ACC112 (cell line): Measurements from ENCODE around the gene NR5A2.

Experiments
- H2AFZ ChIP-seq: fragments of 200-600 bp; sonication (generic); one replicate; pipeline ENCODE4 v1.6.0; 2017; ENCODE audit warnings: antibody characterized with exemption, low read length; ENCODE audit not compliant: unreplicated experiment
- H3K27ac ChIP-seq: fragments of 200-600 bp; sonication (generic); 2 replicates; pipeline ENCODE4 v1.5.1; 2014; ENCODE audit warnings: low read depth, mild to moderate bottlenecking, antibody characterized with exemption, low read length, moderate library complexity
- H3K27me3 ChIP-seq: fragments of 200-600 bp; sonication (generic); 2 replicates; pipeline ENCODE4 v1.6.1; 2014; ENCODE audit warnings: mild to moderate bottlenecking, antibody characterized with exemption, low read length, moderate library complexity, mixed read lengths; ENCODE audit not compliant: insufficient read depth
- H3K36me3 ChIP-seq: fragments of 200-600 bp; sonication (generic); 2 replicates; pipeline ENCODE4 v1.6.1; 2016; ENCODE audit warnings: mild to moderate bottlenecking, antibody characterized with exemption, low read length, moderate library complexity, mixed read lengths; ENCODE audit not compliant: insufficient read depth
- H3K4me1 ChIP-seq: fragments of 200-600 bp; sonication (generic); one replicate; pipeline ENCODE4 v1.6.1; 2016; ENCODE audit warnings: low read length, mixed read lengths; ENCODE audit not compliant: insufficient read depth, unreplicated experiment, control insufficient read depth
- H3K4me3 ChIP-seq: fragments of 200-600 bp; sonication (generic); 2 replicates; pipeline ENCODE4 v1.5.1; 2014; ENCODE audit warnings: mild to moderate bottlenecking, low read depth, low read length
- H3K79me2 ChIP-seq: fragments of 200-600 bp; sonication (generic); one replicate; pipeline ENCODE4 v1.6.0; 2016; ENCODE audit warnings: low read length; ENCODE audit not compliant: control insufficient read depth, unreplicated experiment, insufficient read depth

The NR5A2 gene

GRCh38 chr1:200165493-200166220 is 138.1 kb downstream of the NR5A2 start:
- Histone ChIP-seq H3K36me3 (no peaks in the 10 kb centered on the region), H3K79me2 (no peaks in the 10 kb centered on the region), H3K4me1 (no peaks in the 10 kb centered on the region), H3K27me3 (no peaks in the 10 kb centered on the region), H3K4me3 (no peak overlapping the region), H3K27ac (no peak overlapping the region), H2AFZ (no peak overlapping the region)

- H3K27me3 ChIP-seq, result no peaks in the 10 kb centered on the region
- H3K79me2 ChIP-seq, result no peaks in the 10 kb centered on the region
- peaks cover 3% of the 10 kb centered on the region for H3K4me1 ChIP-seq
- H3K36me3 ChIP-seq, result no peaks in the 10 kb centered on the region
- no peak overlapping the region for H3K27ac ChIP-seq
- no peak overlapping the region for H3K4me3 ChIP-seq
- H2AFZ ChIP-seq, result no peak overlapping the region
Measured at GRCh38 chr1:200166411-200166810, 138.9 kb downstream of the NR5A2 start.

DNA sequence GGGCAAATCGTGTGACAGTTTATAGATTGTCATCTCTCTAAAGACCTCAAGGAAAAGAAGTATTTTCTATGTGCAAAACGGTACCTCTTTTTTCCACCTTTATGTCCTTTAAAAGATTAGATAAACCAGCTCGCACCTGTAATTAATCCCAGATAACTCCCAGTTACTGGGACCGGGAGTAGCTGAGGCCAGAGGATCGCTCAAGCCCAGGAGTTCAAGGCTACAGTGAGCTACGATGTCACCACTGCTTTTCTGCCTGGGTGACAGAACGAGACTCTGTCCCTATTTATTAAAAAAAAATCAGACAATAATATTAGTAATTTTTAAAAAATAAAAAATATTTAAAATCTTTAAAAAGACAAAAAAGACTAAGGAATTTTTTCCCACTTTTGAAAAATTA is 141.4 kb downstream of the NR5A2 start:
- no peaks in the 10 kb centered on the region for H3K27me3 ChIP-seq
- no peaks in the 10 kb centered on the region for H3K79me2 ChIP-seq
- H3K4me3 ChIP-seq, result no peak overlapping the region
- H3K27ac ChIP-seq, result no peak overlapping the region
- peaks cover 22% of the 10 kb centered on the region for H3K4me1 ChIP-seq
- H2AFZ ChIP-seq, result no peak overlapping the region
- H3K36me3 ChIP-seq, result no peaks in the 10 kb centered on the region

GRCh38 chr1:200172311-200172710 is 144.8 kb downstream of the NR5A2 start:
- Histone ChIP-seq H3K4me3 (peak overlapping the region; percentile 9; the same call in 1 of the 2 replicates), H3K36me3 (no peaks in the 10 kb centered on the region), H3K4me1 (peaks cover 22% of the 10 kb centered on the region), H3K79me2 (no peaks in the 10 kb centered on the region), H3K27me3 (no peaks in the 10 kb centered on the region), H2AFZ (peak overlapping the region; percentile 16), H3K27ac (0 out of 2 replicates have a peak overlapping the region, but pooled peaks have one; percentile 19)

- Histone ChIP-seq H3K79me2 (no peaks in the 10 kb centered on the region), H3K36me3 (no peaks in the 10 kb centered on the region), H3K27ac (peak overlapping the region; percentile 19; the same call in 1 of the 2 replicates), H3K4me3 (no peak overlapping the region), H3K4me1 (peaks cover 23% of the 10 kb centered on the region), H3K27me3 (no peaks in the 10 kb centered on the region), H2AFZ (peak overlapping the region; percentile 54)
Measured at GRCh38 chr1:200173097-200173618, 145.6 kb downstream of the NR5A2 start.

DNA sequence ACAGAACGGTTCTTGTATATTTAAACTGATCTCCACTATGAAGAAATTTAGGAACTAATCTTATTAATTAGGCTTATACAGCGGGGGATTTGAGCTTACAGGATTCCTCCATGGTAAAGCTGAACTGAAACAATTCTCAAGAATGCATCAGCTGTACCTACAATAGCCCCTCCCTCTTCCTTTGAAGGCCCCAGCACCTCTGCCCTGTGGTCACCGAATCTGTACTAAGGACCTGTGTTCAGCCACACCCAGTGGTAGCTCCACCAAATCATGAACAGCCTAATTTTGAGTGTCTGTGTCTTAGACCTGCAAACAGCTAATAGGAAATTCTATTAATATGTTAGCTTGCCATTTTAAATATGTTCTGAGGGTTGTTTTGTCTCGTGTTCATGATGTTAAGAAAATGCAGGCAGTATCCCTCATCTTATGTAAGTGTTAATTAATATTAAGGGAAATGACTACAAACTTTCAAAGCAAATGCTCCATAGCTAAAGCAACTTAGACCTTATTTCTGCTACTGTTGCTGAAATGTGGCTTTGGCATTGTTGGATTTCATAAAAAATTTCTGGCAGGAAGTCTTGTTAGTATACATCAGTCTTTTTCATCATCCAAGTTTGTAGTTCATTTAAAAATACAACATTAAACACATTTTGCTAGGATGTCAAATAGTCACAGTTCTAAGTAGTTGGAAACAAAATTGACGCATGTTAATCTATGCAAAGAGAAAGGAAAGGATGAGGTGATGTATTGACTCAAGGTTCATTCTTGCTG is 147.2 kb downstream of the NR5A2 start:
- Histone ChIP-seq H3K27me3 (no peaks in the 10 kb centered on the region), H3K27ac (no peak overlapping the region), H3K4me1 (peaks cover 39% of the 10 kb centered on the region), H3K4me3 (no peak overlapping the region), H2AFZ (no peak overlapping the region), H3K79me2 (no peaks in the 10 kb centered on the region), H3K36me3 (no peaks in the 10 kb centered on the region)

- Histone ChIP-seq H3K27ac (no peak overlapping the region), H2AFZ (no peak overlapping the region), H3K79me2 (no peaks in the 10 kb centered on the region), H3K27me3 (no peaks in the 10 kb centered on the region), H3K4me3 (no peak overlapping the region), H3K4me1 (peaks cover 50% of the 10 kb centered on the region), H3K36me3 (no peaks in the 10 kb centered on the region)
Measured at GRCh38 chr1:200176181-200176580, 148.7 kb downstream of the NR5A2 start.

DNA sequence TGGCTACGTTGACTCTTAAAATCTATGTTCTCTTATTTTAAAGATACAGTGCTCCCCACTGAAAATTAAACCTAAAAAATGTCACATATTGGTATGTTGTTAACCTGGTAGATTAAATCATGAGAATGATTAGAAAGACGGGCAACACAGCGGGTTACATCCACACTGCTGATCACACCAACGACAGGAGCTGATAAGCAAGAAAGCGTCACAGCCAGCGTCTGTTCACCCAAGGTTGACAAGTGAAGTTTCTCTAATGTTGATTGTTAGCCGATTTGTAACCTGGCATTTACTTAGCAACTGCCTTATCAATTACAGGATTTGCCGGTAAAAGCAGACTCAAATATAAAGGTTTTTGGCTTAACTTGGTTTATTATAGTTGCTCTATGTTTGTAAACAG is 149.3 kb downstream of the NR5A2 start:
- H3K79me2 ChIP-seq, result no peaks in the 10 kb centered on the region
- H3K4me1 ChIP-seq, result peaks cover 55% of the 10 kb centered on the region
- H3K36me3 ChIP-seq, result no peaks in the 10 kb centered on the region
- no peak overlapping the region for H3K4me3 ChIP-seq
- no peak overlapping the region for H3K27ac ChIP-seq
- no peaks in the 10 kb centered on the region for H3K27me3 ChIP-seq
- no peak overlapping the region for H2AFZ ChIP-seq

DNA sequence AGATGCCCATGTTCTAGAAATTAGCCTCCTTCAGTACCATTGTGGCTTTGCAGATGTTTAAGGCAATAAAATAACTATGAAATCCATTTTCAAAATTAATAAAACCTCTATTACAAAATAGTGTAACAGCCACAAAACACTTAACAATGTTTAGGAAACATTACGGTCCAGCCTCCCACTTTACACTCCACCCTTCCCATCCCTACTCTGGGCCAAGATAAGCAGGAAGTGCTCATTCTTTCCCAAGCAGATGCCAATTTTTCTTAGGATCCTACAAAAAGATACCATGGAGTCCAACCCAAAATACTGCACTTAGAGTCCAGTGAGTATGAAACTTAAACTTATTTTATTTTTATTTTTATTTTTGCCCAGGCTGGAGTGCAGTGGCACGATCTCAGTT is 150.8 kb downstream of the NR5A2 start:
- H3K4me3 ChIP-seq, result no peak overlapping the region
- H3K27me3 ChIP-seq, result no peaks in the 10 kb centered on the region
- no peaks in the 10 kb centered on the region for H3K36me3 ChIP-seq
- no peaks in the 10 kb centered on the region for H3K79me2 ChIP-seq
- no peak overlapping the region for H2AFZ ChIP-seq
- peak overlapping the region; percentile 87 for H3K27ac ChIP-seq
- peaks cover 44% of the 10 kb centered on the region for H3K4me1 ChIP-seq

DNA sequence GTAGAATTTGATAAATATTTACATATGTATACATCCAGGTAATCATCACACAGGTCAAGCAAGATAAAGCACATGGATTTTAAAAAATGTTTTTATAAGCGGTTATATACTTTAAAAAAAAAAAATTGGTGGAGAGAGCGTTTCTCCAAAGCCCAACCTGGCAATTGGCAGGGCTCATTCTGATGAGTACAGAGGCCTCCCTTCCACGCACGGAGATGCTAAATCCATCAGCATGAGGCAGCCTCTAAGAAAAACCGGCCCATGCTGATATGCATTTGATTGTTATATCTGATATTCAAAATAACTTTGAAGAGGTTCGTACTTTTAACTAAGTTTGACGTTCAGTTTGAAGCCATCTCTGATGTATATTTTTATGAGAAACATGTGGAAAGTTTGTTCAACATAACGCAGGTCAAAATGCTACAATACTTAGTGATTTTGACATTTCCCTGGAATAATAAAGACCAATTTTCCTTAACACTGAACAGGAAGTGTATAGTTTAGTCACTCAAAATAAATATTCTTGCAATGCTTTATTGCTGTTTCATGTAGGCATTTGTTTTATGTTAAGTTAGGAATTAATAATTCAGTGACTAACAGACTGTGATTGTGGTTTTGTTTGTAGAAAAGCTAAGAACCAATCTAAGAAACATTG is 151.7 kb downstream of the NR5A2 start:
- H3K27ac ChIP-seq, result peak overlapping the region; percentile 87
- peak overlapping the region; percentile 64 for H2AFZ ChIP-seq

More for the DNA sequence above, 151.7 kb downstream of the NR5A2 start:
- peaks cover 48% of the 10 kb centered on the region for H3K4me1 ChIP-seq
- H3K36me3 ChIP-seq, result no peaks in the 10 kb centered on the region
- H3K79me2 ChIP-seq, result no peaks in the 10 kb centered on the region
- no peaks in the 10 kb centered on the region for H3K27me3 ChIP-seq
- H3K4me3 ChIP-seq, result peak overlapping the region; percentile 4; the same call in 1 of the 2 replicates
